ENCODE data around the gene AMPH. TPM values are rescaled to one million over a fixed set of nuclear protein-coding genes. Genes with fewer than 3 reads are reported as not detected.

The AMPH gene
- total RNA-seq: 0.04 TPM in 1 of 2 replicates, not detected in the other

DNA sequence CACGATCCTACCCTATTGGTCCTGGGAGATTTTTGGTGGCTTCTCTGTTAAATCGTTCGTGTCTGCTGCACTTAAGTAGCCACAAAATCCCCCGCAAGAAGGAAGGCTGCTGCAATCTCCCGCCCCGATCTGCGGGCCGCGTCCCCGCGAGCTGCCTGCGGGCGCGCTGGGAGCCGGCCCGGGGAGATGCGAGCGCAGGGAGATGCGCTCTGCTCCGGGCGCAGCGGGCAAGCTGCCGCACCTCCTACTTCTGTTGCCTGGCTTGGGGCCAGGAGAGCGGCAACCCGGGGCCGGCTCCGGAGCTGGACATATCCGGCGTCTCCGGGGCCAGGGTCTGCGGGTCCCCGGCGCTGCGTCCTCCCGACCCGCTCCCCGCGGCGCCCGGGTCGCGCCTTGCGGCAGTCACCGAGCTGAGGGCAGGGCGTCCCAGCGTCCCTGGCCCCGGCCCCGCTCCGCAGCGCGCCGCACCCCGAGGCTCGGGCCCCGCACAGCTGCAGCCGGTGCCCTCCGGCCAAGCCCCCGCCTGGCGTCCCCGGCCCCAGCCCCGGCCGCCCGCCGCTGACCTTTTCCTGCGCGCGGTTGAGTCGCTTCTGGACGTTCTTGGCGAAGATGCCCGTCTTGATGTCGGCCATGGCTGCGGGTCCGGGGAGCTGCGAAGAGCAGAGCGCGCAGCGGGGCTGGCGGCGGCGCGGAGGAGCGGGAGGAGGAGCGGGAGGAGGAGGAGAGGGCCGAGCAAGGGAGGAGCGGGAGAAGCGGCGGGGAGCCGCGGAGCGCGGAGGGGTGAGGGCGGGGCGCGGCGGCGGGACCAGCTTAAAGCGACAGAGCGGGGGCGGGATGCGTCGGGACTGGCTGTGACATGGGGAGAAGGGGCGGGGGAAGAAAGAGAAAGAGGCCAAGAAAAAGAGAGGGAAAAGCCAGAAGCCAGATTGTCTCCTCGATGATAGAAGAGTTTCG is at the start of gene AMPH:
TSS of gene AMPH (minus strand) at position 654 of the 954 bp plus-strand sequence. CDS start at position 632, 22 bp downstream.

Measured in hair follicular keratinocyte (primary cell).